GM21447 (cell line): ENCODE results near the gene DUOX2.
"Not testable (repeated sequence)": the region's sequence is repeated elsewhere in the genome, so short reads cannot be mapped to it uniquely, and the experiment has no call there.

Experiments used
- ATAC-seq: cut with Tn5 transposase; IDR thresholded peaks from one replicate; pipeline ENCODE4 v1.9.1; 2021; ENCODE audit not compliant: unreplicated experiment

The DUOX2 gene

DNA sequence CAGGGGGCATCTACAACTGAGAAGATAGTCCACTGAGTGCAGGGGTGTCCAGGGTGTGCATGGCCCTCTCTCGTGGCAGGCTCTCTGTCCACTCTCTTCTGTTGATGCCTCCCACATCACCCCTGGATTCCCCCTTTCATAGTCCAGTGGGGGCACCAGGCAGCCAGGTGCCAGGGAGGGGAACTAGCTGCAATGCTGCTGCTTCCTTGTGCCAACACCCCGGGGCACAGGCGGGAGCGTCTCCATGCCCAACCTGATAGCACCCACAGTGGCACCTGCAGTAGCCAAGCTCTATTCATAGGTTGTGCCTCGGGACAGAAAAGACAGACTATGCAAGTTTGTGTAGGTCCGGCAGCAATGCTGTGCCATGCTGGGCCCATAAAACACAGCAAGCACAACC is 11.7 kb downstream of the DUOX2 start:
- ATAC-seq: no peak

DNA sequence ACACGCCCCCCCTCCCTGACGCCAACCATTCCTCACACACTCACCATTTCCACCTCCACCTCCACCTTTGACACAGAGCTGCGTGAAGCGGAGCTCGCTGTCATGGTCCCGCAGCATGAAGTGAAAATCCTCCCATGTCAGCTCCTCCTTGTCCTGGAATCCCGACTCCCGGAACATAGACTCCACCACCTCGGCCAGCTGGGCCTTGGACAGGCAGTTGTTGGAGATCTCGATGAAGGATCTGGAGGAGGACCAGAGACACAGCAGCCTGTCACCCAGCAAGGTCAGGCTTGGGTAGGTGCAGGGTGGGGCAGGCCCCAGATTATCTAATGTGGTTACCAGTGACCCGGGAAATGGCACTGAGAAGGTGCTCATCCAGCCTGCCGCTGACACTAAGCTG is 12.2 kb downstream of the DUOX2 start:
- no peak for ATAC-seq

DNA sequence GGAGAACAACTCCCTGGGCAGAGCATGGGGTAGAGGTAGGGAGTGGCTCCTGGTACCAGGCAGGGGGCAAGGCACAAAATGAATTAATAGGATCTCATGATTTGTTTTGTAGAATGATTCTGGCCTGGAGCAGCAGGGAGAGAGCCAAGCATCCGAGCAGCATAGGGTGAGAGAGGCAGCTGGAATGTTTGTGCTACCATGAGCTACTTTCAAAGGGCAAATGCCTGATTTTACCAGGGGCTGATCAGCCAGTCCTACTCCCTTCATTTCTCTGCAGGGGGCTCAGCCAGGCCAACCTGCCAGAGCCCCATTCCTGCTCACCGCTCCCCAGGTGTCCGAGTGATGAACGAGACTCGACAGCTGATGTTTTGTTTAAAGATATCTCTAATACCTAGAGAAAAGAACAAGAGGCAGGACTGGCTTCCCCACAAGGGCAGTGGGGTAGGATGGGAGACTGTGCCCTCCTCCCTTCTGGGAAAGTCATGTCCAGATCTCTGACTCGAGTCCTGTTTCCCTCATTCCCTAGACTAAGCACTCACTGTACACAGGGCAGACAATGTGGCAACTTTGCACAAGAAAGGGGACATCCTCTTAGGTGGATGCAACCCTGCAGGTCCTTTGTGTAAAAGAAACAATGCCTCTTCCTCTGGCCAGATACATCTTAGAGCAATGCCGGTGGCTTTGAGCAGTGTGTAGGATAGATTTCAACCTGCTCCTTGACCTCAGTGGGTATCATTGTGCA is 12.9 kb downstream of the DUOX2 start:
- no peak for ATAC-seq

DNA sequence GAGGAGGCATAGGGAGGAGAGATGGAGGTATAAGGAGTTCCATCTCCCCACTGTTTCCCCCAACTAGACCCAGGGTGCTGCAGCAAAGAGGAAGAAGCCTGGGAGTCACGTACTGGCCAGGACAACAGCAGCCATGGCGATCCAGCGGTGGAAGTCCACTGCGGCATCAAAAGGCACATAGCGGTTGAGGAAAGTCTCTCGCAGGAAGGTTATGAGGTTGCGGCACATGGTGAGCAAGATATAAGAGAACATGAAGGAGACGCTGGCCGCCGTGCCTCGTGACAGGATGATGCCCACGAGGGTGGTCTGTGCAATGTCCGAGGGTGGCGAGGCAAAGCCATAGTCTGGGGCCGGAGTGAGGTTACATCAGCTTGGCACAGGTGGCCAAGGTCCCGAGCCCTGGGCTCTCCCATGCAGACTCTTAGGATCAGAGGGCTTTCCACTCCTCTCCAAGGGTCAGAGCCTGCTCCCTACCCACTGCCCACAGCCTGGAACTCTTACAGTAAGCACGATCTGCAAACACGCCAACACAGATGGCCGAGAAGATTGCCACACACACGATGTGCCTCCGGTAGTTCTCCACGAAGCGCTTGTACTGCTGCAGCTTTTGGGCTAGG is 14.3 kb downstream of the DUOX2 start:
- no peak for ATAC-seq

DNA sequence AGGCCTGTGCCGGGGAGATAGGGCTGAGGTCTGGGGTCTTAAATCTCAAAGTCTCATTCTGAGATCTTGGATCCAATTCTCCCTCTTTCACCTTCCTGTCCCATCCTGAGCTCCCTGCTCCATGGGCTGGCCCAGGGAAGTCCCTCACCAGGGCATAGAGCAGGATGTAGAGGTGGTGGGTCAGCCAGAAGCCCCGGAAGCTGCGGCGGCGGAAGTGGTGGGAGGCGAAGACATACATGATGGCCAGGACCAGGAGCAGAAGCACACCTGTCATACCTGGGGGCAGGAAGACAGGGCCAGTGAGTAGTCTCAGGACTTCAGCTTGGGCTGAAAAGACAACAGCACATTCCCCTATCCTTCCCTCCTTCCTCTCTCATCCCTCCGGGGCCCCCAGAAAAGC is 16.5 kb downstream of the DUOX2 start:
- ATAC-seq: no peak

DNA sequence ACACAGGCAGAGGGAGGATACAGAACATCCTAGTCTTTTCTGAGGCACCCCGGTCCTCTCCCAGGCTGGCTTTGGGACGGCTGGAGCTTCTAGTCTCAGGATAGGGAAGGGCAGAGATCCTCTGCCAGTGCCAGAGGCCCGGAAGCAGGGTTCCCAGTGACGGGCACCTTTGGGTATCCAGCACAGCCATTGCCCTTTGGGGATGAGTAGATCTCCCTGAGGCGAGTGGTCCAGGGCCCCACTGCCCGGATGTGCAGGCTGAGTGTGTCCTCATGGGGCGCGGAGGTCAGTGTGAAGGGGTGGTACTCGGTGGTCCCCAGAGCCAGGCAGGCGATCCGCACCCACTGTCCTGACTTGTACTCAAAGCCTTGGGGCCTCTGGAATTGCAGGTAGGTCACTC is 18.3 kb downstream of the DUOX2 start:
- no peak for ATAC-seq

DNA sequence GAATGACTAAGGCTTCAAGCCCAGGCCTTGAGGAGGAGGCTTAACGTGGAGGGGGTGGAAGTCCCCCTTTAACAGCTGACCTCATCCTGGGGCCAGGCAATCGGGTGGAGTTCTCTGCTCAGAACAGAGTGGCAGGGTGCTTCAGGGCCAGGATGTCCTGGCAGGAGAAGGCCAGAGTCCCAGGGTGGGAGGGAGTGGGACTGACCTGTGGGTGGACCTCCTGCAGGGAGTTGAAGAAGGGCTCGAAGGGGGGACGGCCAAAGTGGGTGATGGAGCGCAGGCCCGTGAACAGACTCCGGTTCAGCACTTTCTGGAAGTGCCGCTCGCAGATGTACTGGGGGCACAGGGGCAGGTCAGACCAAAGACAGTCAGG is 19.6 kb downstream of the DUOX2 start:
- ATAC-seq: no peak

DNA sequence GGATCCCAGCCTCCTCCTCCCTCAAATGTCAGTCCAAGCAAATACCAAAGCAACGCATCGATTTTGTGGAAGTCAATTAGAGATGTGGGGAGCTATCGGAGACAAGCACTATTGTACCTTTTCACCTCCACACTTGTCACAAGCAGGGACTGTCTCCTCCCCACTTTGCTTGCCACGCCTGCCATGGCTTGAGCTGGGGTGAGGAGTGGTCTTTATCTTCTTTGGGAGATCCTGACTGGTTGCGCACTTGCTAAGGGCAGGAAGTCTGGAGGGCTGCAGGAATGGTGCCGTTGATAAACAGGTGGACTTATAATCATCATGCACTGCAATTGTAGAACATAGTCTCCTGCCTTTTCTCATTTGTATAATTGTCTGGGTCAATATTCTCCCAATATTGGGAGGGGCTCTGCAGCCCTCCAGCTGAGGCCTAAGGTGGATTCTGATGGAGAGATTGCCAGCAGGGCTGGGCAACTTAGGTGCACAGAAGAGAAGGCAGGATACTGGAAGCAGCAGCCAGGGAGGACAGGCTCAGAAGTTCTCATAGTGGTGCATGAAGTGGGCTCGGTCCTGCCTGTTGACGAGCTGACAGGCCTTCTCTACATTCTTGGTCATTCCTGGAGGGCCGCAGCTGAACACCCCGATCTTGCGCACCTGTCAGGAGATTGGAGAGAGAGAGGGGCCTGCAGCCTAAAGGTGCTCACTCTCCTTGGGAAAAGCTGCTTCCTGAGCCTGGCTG is 20.2 kb downstream of the DUOX2 start:
- no peak for ATAC-seq

DNA sequence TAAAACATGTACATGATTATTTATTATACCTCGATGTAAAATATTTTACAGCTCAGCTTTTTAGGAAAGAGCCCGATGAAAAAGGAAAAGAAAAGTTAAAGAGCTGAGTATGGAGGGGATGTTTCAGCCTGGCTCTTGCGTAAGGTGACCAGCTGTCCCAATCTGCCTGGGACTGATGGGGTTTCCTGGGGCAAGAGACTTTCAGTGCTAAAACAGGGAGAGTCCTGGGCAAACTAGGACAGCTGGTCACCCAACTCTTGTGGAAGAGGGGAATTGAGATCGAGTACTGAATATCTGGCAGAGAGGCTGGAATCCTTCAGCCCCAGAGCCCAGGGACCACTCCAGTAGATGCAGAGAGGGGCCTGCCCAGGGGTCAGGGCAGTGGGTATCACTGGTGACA is 21.0 kb downstream of the DUOX2 start:
- ATAC-seq: no peak

DNA sequence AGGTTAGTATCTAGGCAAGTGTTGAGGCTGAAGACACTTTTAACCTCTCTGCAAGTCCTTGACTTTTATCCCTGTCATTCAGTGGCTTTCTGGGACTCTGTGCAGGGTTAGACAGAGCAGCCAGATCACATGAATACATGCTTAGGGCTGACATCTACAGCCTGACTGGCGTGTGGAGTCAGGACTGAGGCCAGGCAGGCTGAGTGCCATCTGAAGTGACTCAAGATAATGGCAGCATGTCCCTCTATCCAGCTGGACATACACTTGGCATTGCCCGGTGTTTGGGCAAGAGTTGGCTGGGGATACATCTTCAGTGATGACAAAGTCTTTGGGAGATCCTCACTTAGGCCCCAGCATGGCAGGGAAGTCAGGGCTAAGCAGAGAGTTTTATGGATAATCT is 22.4 kb downstream of the DUOX2 start:
- ATAC-seq: no peak

DNA sequence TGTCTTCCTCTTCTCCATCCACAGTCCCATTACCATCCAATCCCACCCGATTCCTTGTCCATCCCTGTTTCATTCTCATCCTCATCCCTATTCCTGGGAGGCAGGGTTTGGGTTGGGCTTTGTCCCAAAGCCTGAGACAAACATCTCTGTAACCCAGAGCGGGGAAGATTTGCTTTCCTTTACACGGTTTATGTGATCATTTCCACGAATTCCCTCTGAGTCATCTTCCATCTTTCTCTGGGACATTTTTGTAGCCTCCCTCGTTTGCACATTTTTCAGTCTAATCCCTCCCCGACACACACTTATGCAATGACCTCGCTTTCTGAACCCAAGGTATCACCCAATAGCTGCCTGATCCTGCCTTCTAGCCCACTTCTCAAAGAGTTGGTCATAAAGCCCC is 22.8 kb downstream of the DUOX2 start:
- no peak for ATAC-seq

DNA sequence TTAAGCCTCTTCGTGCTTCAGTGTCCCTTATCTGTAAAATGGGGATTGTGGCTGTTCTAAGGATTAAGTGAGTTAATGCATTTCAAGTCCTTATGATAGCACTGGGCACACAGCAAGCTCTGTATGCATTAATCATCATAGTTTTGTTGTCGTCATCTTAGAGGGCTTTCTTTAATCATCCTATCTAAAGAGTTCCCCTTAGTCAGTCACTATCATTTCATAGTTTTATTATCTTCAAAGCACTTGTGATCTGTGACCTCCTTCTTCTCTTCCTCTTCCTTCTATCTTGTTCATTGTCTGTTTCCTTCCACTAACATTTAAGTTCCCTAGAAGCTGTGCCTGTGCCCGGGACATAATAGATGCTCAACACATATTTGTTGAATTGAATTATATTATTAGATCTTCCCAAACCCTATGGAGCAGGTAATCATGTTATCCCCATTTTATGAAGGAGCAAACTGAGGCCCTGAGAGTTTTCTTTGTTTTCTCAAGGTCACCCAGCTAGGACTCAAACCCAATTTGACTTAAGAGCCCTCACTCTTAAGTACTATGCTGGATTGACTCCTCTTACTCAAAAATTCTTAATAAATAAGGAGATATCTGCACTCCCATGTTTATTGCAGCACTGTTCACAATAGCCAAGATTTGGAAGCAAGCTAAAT is 24.1 kb downstream of the DUOX2 start:
- ATAC-seq: no peak

DNA sequence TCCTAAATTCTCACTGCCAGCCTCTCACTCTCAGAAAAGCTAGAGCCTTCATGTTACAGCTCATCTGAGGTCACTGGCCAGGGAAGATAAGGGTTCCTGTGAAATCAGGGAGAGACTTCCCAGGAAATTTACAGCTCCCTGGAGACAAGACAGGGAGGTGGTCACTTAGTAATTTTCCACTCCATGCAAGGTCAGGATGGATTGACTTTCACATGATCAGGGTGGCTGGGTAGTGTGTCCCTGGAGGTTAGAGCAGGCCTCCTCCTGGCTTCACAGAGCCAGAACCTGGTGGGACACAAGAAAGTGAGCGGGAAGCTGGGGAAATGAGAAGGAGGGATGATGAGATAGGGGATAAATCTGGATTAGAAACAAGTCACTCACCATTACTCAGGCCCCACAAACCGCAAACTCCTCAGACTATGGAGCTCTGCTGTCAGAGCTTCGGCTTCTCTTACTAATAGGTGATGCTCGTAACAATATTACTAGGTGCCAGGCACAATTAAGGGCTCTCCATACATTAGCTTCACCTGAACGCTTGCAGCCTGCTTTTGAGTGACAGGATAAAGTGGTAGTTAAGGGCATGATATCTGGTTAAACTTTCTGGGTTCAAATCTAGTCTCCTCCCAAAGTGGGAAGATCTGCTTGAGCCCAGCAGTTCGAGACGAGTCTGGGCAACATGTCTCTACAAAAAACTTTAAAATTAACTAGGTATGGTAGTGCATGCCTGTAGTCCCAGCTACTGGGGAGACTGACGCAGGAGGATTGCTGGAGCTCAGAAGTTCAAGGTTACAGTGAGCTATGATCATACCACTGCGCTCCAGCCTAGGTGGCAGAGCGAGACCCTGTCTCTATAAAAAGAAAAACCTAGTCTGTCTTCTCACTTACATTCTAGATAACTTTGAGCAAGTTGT is 24.9 kb downstream of the DUOX2 start:
- ATAC-seq: no peak

DNA sequence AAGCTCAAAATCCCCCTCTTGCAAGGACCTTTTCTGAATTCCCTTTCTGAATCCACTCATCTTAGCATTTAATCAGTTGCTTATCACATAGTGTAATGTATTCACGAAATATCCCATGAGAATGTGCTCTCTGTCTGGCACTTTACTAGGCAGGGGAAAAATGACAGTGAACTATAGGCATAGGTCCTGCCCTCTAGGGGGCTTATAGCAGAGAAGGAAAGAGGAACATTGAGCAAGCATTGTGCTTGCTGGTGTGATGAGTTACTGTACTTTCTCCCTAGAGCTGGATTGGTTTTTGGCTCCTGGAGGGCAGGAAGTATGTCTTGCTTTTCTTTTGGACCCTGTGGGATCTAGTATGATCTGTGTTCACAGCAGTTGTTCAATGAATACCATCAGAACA is 26.5 kb downstream of the DUOX2 start:
- ATAC-seq: no peak

DNA sequence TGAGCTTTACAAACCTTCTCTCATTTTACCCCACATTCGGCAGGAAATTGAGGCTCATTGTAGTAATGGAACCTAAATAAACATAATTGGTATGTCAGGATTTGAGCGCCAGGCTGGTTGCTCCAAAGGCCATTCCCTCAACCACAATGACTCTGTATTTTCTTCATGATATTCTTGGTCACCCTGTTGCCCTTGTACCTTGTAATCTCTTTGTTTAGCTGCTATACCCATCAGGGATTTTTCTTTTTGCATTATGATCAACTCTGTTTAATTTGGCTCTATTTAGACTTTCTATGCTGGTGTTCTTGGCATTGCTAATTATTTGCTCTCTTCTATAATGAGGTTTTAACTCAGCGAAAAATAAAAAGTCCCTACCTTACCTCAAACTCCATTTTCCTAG is 29.8 kb downstream of the DUOX2 start:
- no peak for ATAC-seq

DNA sequence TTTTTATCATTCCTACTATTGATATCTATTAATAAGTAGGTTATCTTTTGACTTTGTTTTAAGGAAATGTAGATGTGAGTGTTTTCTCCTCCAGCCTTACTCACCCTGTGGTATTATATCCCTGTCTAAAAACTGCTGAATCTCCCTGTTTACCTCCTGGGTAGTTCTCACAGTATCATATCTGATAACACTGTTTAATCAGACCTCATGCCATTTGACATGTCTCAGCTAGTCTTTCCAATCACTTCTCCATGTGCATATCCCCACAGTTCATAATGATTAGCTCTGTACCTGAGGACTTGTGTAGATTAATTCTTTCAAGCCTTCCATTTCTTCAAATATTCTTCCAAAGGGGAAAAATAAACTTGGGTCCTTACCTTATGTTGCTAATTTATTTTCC is 30.7 kb downstream of the DUOX2 start:
- ATAC-seq: no peak

DNA sequence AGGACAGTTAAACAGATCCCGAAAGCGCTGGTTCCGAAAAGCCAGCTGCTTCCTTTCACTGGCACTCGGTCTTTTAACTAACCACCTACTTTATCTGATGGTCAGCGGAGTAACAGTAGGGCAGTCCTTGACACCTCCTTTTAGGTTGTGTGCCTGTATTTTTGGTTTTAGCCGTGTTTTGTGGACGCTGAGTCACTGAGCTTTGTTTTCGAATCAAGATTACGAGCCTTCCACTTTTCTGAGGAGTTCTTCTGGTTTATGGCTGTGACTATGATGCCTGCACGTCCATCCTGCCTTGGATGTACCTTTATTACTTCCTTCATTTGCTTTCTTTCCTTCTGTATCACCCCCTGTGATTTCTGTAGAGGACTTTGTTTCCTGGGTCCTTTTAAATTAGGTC is 31.6 kb downstream of the DUOX2 start:
- not testable (repeated sequence) for ATAC-seq

DNA sequence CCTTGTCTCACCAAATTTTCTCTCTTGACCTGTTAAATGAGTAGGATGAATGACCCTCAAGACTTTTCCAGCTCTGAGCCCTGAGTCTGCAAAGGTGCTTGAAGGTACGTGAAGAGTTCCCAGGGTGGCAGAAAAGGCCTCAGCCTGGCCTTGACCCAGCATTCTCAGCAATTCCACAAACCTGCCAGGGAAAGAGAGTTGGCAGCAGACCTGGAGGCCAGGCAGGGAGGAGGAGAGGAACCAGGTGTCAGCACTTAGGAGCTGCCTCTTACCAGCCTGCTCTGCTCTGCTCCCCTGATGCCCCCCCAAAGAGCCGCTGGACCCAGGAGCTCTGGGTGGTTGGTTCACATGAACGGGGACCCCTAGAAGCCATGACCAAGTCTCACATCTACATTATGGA is 33.4 kb downstream of the DUOX2 start:
- not testable (repeated sequence) for ATAC-seq

DNA sequence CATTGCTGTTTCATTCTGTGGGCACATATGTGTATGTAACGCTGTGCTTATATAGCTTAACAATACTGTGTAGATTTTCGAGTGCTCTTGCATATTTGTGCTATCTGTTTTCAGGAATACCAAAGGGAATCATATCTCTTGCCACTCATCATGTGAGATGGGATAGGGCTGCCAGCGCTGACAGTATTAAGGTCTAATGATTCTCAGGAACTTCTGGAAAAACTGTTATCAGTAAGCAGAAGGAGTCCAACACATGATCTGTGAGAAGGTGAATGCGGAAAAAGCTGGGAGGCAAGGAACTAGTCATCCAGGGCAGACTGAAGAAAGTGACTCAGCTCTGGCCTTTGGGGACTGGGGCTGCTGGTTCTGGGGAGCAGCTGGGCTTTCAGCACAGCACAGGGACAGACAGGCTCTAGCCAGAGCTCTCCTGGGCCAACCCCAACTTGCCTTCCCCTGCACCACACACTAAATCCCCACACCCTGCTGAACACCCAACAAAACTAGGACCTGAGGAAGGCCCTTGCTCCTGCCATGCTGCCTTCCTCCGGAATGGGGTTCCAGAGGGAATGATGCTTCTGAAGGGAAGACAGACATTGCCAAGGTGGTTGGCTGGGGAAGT is 34.2 kb downstream of the DUOX2 start:
- not testable (repeated sequence) for ATAC-seq

DNA sequence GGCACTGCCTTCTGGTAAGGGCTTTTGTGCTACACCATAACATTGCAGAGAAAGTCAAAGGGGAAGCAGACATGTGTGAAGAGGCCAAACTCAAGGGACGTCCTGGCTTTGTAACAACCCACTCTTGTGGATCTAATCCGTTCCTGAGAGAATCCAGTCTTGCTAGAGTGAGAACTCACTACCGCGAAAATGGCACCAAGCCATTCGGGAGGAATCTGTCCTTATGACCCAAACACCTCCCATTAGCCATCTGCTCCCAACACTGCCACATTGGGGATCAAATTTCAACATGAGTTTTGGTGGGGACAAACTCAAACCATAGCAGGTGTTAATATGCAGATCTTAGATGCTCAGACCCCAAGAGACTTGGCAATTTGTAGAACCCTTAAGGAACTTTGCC is 34.8 kb downstream of the DUOX2 start:
- not testable (repeated sequence) for ATAC-seq
